Epidermal melanocyte (primary cell): ENCODE measurements around the gene TACC2.

Experiments
- DNase-seq: peaks from one replicate; pipeline ENCODE4 v3.0.0; 2011; ENCODE audit warnings: low spot score; ENCODE audit not compliant: insufficient read length

Gene TACC2

DNA sequence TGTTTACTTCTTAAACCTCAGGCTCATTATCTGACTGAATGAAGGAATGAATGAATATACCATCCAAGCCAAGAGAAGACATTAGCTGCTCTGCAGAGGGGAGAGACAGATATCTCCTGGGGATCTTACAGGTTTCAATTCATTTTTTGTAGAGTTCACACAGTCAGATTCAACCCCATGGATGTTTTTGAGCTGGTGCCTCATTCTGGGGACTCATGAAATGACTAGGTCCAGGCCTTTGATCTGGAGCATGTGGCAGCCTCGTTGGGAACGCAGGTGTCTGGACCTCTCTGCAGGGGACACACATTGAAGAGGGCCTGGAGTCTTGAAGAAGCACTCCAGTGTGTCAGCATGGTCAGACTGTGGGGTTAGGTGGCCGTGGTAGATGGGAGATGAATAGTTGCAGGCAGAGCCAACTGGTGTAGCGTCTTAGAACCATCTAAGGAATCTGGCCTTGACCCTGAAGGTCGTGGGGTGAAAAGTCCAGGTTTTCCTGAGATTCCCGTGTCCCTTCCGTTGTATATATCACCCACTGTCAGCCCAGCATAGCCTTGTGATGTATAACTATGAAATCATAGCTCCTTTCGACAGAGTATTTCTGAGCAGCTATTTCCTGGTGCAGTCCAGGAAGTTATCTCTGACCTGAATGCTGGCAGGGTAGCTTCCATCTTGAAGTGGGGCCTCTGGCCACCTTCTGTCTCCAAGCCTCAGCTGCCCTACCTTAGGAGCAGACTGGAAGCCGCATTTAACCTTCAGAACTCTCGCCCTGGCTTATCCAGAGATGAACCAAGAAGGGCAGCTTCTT lies 304.4 kb downstream of the TACC2 start:
- no peak for DNase-seq

DNA sequence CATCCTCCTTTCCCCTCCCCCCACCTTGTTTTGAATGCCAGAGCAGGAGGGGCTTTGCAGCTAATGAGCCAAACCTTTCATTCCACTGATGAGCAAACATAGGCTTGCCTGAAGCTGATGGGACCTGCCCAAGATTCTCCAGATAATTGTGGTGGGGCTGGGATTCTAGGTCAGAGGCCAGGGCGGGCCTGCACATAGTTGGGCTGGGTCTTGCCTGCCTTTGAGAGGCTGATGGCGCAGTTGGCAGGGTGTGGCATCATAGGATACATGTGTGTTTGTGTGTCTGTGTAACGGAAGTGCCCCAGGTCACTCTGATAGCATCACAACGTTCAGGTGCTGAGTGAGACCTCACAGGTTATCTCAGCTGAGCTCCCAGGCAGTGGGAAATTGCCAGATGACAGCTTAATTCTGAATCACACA lies 305.0 kb downstream of the TACC2 start:
- DNase-seq: no peak

DNA sequence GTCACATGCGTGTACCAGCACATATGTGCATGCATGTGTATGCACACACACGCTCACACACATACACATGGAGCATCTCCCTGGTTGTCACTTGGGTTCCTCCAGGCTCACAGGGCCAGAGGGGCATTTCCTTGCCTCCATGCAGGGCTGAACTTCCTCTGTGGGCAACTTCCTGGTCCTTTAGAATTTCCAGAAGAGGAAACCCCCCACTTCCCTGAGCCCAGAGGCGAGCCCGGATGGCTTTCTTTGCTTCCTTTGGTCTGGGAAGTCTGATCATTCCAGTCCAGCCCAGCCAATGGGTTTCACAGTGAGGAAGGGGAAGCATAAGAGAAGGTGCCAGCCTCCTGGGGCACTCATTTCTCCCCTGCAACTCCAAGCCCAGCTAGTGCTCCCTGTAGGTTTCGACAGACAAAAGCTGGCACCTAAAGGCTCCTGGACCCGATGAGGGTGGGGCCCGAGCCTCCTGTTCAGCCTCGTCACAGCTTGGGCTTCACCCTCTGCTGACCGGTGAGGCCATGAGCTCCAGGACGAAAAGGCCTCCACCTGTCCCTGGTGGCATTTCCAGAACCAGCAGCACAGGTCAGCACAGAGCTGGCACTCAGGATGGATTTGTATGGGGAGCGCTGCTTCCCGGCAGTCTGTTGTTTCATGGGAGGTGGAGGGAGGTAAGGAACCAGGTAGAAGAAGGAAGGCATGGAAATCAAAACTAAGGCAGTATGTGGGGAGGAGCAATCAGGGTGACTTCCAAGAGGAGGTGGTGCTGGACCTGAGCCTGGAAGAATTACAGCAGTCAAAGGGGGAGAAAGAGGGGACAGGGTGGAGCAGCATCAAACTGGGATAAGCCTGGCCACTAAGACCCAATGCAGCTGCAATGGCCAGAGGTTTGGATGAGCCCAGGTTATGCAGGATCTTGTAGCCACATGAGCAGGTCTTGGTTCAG lies 305.8 kb downstream of the TACC2 start:
- DNase-seq: no peak

- no peak for DNase-seq
Observed at GRCh38 chr10:122295451-122295809, 306.5 kb downstream of the TACC2 start.

DNA sequence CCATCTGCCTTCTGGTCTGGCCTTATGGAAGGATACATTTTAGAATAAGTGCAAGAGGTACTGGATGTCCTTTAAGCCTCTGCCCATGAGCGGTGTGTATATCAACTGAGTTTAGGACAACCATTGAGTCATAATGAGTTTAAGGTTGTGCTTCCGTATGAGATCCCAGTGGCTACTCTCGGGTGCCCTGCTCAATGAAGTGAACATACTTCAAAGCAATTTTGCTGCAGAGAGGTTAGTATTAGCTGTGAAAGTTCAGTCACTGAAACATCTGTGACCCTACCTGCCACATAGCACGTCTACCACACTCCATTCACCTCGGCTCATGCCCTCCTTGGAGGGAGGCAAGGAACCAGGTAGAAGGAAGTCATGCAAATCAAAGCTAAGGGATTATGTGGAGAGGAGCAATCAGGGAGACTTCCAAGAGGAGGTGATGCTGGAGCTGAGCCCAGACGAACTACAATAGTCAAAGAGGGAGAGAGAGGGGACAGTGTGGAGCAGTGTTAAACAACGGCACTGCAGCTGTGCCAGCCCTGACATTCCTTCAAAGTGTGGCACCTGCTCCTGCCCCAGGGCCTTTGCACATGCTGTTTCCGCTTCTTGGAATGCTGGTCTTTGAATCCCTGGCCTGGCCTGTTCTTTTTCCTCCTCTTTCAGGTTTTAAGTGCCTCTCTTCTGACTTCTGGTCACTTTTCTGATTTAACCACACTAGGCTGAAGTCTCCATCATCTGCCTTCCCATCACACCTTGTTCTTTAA lies 307.6 kb downstream of the TACC2 start:
- DNase-seq: no peak

DNA sequence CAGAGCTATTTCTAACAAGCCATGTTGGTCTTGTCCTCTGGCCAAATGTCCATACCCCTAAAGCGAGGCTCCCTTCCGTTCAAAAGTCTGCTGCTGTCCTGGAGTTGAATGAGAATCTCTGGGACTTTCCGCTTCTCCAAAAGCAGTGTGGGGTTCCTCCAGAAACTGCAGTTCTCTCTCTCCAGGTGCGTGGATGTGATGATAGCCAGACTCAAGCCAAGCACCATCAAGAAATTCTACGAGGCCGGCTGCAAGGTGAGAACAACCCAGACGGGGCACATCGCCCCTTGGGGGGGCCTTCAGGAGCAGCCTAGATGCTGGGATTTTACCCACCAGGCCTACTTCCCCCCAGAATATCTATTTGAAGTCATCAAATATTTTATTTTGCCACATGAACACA lies 308.6 kb downstream of the TACC2 start:
- DNase-seq: no peak

- DNase-seq: no peak
Observed at GRCh38 chr10:122298206-122298597, 309.2 kb downstream of the TACC2 start.

GRCh38 chr10:122298598-122299301 lies 309.8 kb downstream of the TACC2 start:
- DNase-seq: peak; percentile 91

- no peak for DNase-seq
Observed at GRCh38 chr10:122299423-122300075, 310.6 kb downstream of the TACC2 start.

DNA sequence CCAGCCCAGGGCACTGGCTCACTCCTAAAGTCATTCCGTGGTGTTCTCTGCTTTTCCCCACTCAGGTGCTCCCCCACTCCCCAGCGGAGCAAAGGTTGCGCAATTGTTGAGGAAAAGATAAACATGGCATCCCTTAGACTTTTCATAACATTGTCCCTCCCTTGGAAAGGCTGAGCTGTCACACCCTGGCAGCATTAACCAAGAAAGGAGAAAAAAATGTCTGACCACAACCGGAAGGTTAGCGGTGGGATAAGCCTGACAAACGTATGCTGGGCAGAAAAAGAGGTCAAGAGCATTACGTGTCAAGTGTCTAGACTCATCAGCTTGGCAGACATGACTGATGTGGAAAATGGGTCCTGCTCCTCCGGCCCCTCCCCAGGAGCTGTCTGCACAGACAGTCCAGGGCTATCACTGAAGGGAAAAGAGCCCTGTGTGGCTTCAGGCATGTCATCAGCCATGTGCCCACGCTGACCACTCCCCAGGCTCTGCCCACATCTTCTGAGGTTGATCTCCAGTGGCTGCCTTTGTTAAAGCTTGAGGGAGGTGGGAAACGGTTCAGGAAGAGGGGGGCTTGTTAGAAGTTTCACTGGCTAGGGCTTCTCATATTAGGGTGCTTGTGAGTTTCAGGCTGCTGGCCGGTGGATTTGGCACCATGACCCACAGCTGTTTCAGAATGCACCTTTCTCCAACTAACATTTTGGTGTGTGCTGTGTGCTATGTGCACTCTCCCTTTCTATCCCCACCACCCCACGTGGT lies 312.3 kb downstream of the TACC2 start:
- no peak for DNase-seq

- DNase-seq: no peak
Observed at GRCh38 chr10:122301811-122302115, 312.8 kb downstream of the TACC2 start.

GRCh38 chr10:122302315-122302714 lies 313.4 kb downstream of the TACC2 start:
- no peak for DNase-seq

- DNase-seq: no peak
Observed at GRCh38 chr10:122303271-122304053, 314.5 kb downstream of the TACC2 start.
